Loucy (cell line): ENCODE results near the gene ST3GAL2.
"Not testable (repeated sequence)": the region's sequence is repeated elsewhere in the genome, so short reads cannot be mapped to it uniquely, and the experiment has no call there.

Experiments
- H2AFZ ChIP-seq: fragments of 200-600 bp; sonication (generic); 2 replicates; pipeline ENCODE4 v1.6.0; 2016; ENCODE audit warnings: antibody characterized with exemption, mild to moderate bottlenecking, low read length, moderate library complexity
- H3F3A ChIP-seq: fragments of 200-600 bp; 2 replicates; pipeline ENCODE4 v1.6.0; 2016; ENCODE audit warnings: antibody characterized with exemption, low read depth, mild to moderate bottlenecking
- H3K27me3 ChIP-seq: fragments of 200-600 bp; sonication (generic); 2 replicates; pipeline ENCODE4 v1.6.1; 2014; ENCODE audit warnings: low read length, mild to moderate bottlenecking; ENCODE audit not compliant: insufficient read depth, poor library complexity, severe bottlenecking
- H3K36me3 ChIP-seq: fragments of 200-600 bp; sonication (generic); 2 replicates; pipeline ENCODE4 v1.6.1; 2016; ENCODE audit warnings: low read length; ENCODE audit not compliant: insufficient read depth
- H3K4me1 ChIP-seq: fragments of 200-600 bp; sonication (generic); 2 replicates; pipeline ENCODE4 v1.5.1; 2014; ENCODE audit warnings: low read length, mild to moderate bottlenecking; ENCODE audit not compliant: insufficient read depth, poor library complexity, severe bottlenecking
- H3K4me2 ChIP-seq: fragments of 200-600 bp; sonication (generic); 2 replicates; pipeline ENCODE4 v1.6.0; 2014; ENCODE audit warnings: antibody characterized with exemption, low read length, low read depth, mild to moderate bottlenecking; ENCODE audit not compliant: poor library complexity, severe bottlenecking
- H3K4me3 ChIP-seq: fragments of 200-600 bp; sonication (generic); 2 replicates; pipeline ENCODE4 v1.5.1; 2014; ENCODE audit warnings: low read length, mild to moderate bottlenecking, mixed read lengths; ENCODE audit not compliant: poor library complexity, severe bottlenecking
- H3K79me2 ChIP-seq: fragments of 200-600 bp; sonication (generic); 2 replicates; pipeline ENCODE4 v1.6.1; 2014; ENCODE audit warnings: low read length; ENCODE audit not compliant: insufficient read depth
- H3K9ac ChIP-seq: fragments of 200-600 bp; sonication (generic); 2 replicates; pipeline ENCODE4 v1.6.0; 2014; ENCODE audit warnings: mild to moderate bottlenecking, low read depth, low read length, moderate library complexity; ENCODE audit not compliant: poor library complexity, severe bottlenecking
- H3K9me2 ChIP-seq: fragments of 200-600 bp; sonication (generic); replicated peaks from 2 replicates; pipeline ENCODE4 v1.6.1; 2016; ENCODE audit warnings: low read depth, low read length, mixed read lengths
- H3K9me3 ChIP-seq: fragments of 200-600 bp; sonication (generic); 2 replicates; pipeline ENCODE4 v1.6.1; 2014; ENCODE audit warnings: mild to moderate bottlenecking, antibody characterized with exemption, low read length, low read depth; ENCODE audit not compliant: insufficient read depth
- H4K20me1 ChIP-seq: fragments of 200-600 bp; sonication (generic); 2 replicates; pipeline ENCODE4 v1.6.0; 2014; ENCODE audit warnings: antibody characterized with exemption, low read length, mild to moderate bottlenecking; ENCODE audit not compliant: insufficient read depth, poor library complexity, severe bottlenecking
- CTCF ChIP-seq: fragments of 200-600 bp; sonication (generic); conservative IDR thresholded peaks from 2 replicates; pipeline ENCODE4 v1.5.1; 2014; ENCODE audit warnings: mild to moderate bottlenecking, antibody characterized with exemption, low read length
- EZH2phosphoT487 ChIP-seq: fragments of 200-600 bp; IDR thresholded peaks from 2 replicates; pipeline ENCODE4 v1.6.1; 2018; ENCODE audit warnings: antibody characterized with exemption, mild to moderate bottlenecking, moderate library complexity, borderline replicate concordance

Gene ST3GAL2

GRCh38 chr16:70412385-70412784, 26.5 kb downstream of the ST3GAL2 start:
- no peak overlapping the region for H2AFZ ChIP-seq
- TF ChIP-seq CTCF (no peak), EZH2phosphoT487 (no peak)
- H3K27me3 ChIP-seq, result no peaks in the 10 kb centered on the region
- H3K4me3 ChIP-seq, result no peak overlapping the region
- no peaks in the 10 kb centered on the region for H3F3A ChIP-seq
- peaks cover 15% of the 10 kb centered on the region for H4K20me1 ChIP-seq
- H3K79me2 ChIP-seq, result peaks cover 19% of the 10 kb centered on the region; the same call in 1 of the 2 replicates
- H3K9me3 ChIP-seq, result no peaks in the 10 kb centered on the region
- no peaks in the 10 kb centered on the region for H3K4me1 ChIP-seq
- H3K4me2 ChIP-seq, result no peak overlapping the region
- H3K9ac ChIP-seq, result no peak overlapping the region
- peaks cover 15% of the 10 kb centered on the region; the same call in 1 of the 2 replicates for H3K36me3 ChIP-seq
- H3K9me2 ChIP-seq, result no peaks in the 10 kb centered on the region

GRCh38 chr16:70410734-70411133, 28.2 kb downstream of the ST3GAL2 start:
- Histone ChIP-seq H4K20me1 (peaks cover 11% of the 10 kb centered on the region), H3K27me3 (no peaks in the 10 kb centered on the region), H2AFZ (no peak overlapping the region), H3K9me3 (no peaks in the 10 kb centered on the region), H3K4me1 (no peaks in the 10 kb centered on the region), H3K4me2 (no peak overlapping the region), H3F3A (no peaks in the 10 kb centered on the region), H3K9ac (no peak overlapping the region), H3K36me3 (peaks cover 13% of the 10 kb centered on the region; the same call in 1 of the 2 replicates), H3K79me2 (peaks cover 8% of the 10 kb centered on the region; the same call in 1 of the 2 replicates), H3K9me2 (no peaks in the 10 kb centered on the region), H3K4me3 (no peak overlapping the region)
- TF ChIP-seq EZH2phosphoT487 (no peak), CTCF (no peak)

GRCh38 chr16:70407811-70408274, 31.1 kb downstream of the ST3GAL2 start:
- H3K9me2 ChIP-seq, result no peaks in the 10 kb centered on the region
- H3K4me2 ChIP-seq, result no peak overlapping the region
- peaks cover 32% of the 10 kb centered on the region for H4K20me1 ChIP-seq
- no peak overlapping the region for H3K9ac ChIP-seq
- peaks cover 8% of the 10 kb centered on the region; the same call in 1 of the 2 replicates for H3K79me2 ChIP-seq
- H3K4me1 ChIP-seq, result peaks cover 10% of the 10 kb centered on the region
- H3F3A ChIP-seq, result 0 out of 2 replicates have a peak, but pooled peaks cover 4% of the 10 kb centered on the region
- H3K36me3 ChIP-seq, result peaks cover 13% of the 10 kb centered on the region; the same call in 1 of the 2 replicates
- TF ChIP-seq CTCF (no peak), EZH2phosphoT487 (no peak)
- H3K9me3 ChIP-seq, result no peaks in the 10 kb centered on the region
- no peak overlapping the region for H2AFZ ChIP-seq
- H3K27me3 ChIP-seq, result no peaks in the 10 kb centered on the region
- no peak overlapping the region for H3K4me3 ChIP-seq

GRCh38 chr16:70406104-70406503, 32.8 kb downstream of the ST3GAL2 start:
- H2AFZ ChIP-seq, H3K9ac ChIP-seq, H3K27me3 ChIP-seq, H3F3A ChIP-seq, H3K4me3 ChIP-seq, H3K4me2 ChIP-seq, H3K36me3 ChIP-seq, H3K4me1 ChIP-seq, H3K9me3 ChIP-seq, H3K9me2 ChIP-seq: not testable (repeated sequence)
- Histone ChIP-seq H4K20me1 (peaks cover 37% of the 10 kb centered on the region), H3K79me2 (peaks cover 10% of the 10 kb centered on the region; the same call in 1 of the 2 replicates)
